Stimulated activated CD4-positive, alpha-beta T cell treated with anti-CD3 and anti-CD28 coated beads, Interleukin-1b, Interleukin-23, amount 100 ng/mL, for 4 hours (primary cell): ENCODE results near the gene PDGFRB.

ENCODE experiments used
- DNase-seq, 2 donors: peaks; one replicate each; pipeline ENCODE4 v3.0.0-alpha.2; 2020; ENCODE audit warnings: low read depth in 2 of 2

The PDGFRB gene

DNA sequence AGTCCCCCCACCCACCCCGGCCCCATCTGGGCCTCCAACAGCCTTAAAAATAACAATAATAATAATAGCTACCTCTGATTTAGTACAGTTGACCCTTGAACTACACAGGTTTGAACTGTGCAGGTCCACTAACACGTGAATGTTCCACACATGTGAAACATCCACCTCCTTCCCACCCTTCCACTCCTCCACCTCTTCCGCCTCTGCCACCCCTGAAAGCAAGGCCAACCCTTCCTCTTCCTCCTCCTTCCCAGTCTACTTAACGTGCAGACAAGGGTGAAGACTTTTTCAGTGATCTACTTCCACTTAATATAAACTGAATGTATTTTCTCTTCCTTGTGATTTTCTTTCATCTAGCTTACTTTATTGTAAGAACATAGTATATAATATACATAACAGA lies 10.8 kb downstream of the PDGFRB start:
- DNase-seq = no peak

- DNase-seq = no peak
Measured at GRCh38 chr5:150144246-150144801, 11.3 kb downstream of the PDGFRB start.

DNA sequence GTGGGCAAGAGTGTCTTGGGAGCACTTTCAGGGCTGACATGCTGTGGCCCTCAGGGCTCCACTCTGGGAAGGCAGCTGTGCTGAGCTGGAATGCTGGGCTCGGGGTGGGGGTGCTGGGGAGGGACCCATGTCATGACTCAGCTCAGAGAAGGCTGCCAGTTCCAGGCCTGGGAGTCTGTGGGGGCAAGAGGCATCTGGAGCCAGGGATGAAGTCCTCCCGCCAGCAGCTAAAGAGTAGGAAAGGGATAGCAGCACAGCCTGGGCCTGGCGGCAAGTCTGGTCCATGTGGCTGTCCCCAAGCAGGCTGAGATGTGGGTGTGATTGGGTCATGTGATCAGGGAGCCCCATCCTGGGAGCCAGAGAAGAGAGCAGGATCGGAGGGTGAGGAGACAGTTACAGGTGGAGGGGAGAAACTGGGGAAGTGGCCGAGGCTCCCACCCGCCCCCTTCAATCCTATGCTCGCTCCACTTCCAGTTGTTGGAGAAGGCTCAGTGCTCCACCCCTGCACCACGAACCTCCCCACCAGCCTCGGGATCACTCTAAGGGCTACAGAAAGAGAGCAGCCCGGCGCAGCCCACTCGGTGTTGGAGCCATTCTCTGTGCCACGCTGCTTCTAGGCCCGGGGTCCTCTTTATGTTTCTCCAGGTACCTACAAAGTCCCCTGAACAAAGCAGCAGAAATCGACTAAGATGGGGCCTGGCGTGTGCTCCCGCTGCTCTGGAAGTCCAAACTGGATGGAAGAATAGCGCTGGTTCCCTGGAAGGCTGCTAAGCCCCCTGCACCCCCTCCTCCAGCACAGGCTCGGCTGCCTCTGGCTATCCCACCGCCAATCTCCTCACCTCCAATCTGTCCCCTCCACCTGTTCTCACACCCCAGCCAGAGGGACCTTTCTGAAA lies 12.0 kb downstream of the PDGFRB start:
- DNase-seq = no peak

GRCh38 chr5:150142959-150143349 lies 12.7 kb downstream of the PDGFRB start:
- DNase-seq = no peak

GRCh38 chr5:150142185-150142958 lies 13.3 kb downstream of the PDGFRB start:
- no peak for DNase-seq

- no peak for DNase-seq
Measured at GRCh38 chr5:150141544-150142184, 14.0 kb downstream of the PDGFRB start.

- no peak for DNase-seq
Measured at GRCh38 chr5:150140830-150141229, 14.8 kb downstream of the PDGFRB start.

DNA sequence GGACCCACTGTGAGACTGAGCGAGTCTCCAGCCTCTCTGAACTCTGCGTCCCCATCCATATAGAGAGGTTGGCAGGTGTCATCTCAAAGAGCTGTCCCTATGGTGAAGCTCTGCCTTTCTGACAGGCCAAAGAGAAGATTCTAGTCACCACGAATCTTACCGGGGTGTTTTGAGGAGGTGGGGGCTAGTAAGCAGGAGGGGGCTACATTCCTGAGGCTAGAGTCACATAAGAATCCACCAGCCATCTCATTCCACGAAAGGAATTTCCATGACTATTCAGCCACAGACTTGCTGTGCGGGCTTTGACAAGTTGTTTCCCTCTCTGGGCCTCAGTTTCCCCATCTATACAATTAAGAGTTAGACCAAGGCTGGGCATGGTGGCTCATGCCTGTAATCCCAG lies 16.3 kb downstream of the PDGFRB start:
- DNase-seq = no peak

DNA sequence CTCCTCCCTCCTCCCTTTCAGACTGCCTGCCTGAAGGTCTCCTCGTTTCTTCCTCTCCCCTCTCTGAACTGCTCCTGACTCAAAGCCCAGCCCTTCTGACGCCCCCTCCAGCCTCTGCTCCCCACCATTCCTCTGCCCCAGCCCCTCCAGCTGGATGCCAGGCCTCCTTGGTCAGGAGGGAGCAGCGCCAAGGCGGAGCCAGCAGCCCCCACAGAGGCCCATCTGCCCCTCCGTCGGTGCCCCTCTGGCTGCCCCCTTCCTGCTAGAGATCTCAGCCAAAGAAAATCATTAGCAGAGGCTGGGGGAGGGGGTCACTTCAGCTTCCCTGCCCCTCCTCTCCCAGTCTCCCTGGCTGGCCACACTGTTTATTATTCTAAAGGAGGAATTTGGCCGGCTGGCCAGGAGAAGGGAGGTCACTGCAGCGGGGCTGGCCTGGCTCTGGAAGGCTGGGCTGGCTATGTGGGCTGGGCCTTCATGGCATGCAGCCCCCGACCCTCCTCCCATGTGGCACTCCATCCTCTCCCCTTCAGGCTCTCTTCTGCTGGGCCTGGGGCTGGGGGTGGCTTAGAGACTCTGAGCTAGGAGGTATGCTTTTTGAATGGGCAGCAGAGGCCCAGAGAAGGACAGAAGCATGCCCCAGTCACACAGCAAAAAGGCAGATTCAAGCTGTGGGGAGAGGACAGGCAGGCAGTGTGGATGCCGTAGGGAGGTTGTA lies 16.9 kb downstream of the PDGFRB start:
- no peak for DNase-seq

- DNase-seq = no peak
Measured at GRCh38 chr5:150137997-150138396, 17.6 kb downstream of the PDGFRB start.

DNA sequence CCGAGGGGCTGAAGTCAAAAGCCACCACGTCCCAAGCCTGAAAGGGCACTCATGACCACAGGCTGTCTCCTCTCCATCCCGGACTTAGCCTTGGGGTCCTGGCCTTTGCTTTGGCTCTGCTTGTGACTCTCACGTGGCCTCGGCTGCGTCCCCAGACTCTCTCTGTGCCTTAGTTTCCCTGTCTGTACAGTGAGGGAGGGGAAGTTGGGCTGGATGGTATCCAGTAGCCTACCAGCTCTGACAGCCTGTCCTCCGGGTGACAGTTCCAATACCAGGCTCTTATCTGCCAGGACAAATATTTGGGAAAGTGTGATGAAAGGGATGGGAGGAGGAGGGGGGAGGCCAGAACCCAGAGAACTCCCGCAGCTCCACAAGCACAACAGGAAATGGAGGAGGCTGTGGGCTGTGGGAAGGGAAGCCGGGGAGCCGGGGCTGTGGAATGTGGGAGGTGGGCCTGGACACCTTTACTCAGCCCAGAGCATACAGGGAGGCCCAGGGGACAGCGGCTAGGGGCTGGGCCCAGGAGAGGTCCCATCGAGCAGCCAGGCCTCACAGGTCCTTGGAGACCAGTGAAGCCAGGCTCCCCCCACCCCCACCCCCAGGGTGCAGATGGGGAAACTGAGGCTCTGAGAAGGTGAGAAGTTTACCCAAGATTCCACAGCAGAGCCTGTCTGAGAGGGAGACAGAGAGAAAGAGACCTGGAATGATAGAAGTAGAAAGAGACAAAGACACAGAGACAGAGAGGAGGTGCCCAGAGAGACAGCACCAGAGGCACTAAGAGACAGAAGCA lies 18.3 kb downstream of the PDGFRB start:
- DNase-seq = no peak

- no peak for DNase-seq
Measured at GRCh38 chr5:150136305-150137167, 19.1 kb downstream of the PDGFRB start.

GRCh38 chr5:150135557-150136304 lies 19.9 kb downstream of the PDGFRB start:
- DNase-seq = no peak

- no peak for DNase-seq
Measured at GRCh38 chr5:150134198-150134588, 21.5 kb downstream of the PDGFRB start.

DNA sequence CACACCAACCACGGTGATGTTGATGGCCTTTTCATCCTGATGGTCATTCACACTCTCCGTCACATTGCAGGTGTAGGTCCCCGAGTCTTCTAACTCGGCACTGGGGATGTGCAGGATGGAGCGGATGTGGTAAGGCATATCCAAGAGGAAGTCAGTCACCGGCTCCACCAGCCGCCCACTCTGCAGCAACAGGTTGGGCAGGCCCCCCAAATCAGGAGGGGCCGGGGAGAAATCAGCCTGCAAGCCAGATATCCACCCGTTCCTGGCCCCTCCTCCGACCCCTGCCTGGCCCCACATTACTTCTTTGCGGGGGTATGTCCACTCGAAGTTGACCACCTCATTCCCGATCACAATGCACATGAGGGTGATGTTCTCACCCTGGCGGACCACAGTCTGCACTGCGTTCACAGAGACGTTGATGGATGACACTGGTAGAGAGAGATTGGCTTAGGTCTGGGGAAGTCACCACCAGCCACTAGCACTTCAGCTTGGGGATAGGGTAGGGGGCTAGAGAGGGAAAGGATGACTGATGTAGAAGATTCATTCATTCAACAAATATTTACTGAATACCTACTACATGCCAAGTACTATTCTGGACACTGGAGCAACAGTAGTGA lies 22.0 kb downstream of the PDGFRB start:
- no peak for DNase-seq

DNA sequence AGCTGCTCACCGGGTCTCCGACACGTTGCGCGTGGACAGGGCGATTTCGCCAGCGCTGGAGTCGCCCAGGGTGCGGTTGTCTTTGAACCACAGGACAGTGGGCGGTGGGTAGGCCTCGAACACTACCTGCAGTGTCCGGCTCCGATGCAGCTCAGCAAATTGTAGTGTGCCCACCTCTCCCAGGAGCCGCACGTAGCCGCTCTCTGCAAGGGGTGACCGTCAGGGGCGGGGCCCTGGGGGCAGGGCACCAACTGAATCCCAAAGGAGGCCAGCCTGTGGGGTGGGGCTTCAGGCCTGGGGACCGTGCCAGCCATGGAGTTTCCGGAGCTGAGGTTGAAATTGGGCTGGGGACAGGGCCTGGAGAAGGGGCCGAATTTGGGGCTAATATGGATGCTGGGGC lies 22.9 kb downstream of the PDGFRB start:
- DNase-seq = no peak

DNA sequence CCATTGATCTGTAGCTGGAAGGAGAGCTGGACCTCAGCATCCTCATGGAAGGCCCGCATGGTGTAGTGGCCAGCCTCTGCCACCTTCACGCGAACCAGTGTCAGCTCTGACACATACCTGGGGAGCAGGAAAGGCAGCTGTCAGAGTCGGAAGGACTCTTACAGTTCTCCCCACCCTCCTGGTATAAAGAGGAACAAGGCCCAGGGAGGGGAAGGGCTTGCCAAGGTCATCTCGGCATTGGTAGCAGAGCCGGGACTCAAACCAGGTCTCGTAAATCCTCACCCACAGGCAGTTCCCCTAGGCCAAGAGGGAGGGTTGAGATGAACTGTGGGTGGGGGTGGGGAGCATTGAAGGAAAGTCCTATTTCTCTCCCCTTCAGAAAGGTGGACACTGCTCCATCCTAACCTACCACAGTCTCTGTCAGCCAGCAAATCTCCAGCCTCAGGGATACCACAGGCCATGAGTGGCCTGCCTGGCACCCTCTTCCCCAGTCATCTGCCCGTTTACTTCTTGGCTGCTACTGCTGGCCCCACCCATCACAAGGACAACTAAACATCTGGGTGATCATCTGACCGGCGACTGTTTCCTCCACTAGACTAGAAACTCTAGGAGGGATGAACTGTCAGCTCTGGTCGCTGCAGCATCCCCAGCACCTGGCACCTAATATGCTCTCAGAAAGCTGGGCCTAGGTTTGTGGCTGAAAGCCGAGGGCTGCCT lies 23.5 kb downstream of the PDGFRB start:
- DNase-seq = no peak

GRCh38 chr5:150131461-150131860 lies 24.2 kb downstream of the PDGFRB start:
- no peak for DNase-seq
